ENCODE data around the gene BTBD17.

DNA sequence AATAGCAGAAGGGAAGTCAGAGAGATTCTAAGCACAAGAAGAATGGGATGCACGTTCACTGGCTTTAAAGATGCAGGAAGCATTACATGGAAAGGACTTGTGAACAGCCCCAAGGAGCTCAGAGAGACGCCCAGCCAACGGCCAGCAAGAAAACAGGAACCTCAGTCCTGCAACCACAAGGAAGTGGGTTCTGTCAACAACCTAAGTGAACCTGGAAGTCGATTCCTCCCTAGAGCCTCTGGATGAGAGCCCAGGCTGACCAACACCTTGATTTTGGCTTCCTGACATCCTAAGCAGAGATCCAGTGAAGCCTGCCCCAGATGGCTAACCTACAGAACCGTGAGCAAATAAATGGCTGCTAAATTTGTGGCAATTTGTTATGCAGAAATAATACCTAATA, 30.1 kb upstream of the BTBD17 start:
- TF ChIP-seq, protein P1, sequence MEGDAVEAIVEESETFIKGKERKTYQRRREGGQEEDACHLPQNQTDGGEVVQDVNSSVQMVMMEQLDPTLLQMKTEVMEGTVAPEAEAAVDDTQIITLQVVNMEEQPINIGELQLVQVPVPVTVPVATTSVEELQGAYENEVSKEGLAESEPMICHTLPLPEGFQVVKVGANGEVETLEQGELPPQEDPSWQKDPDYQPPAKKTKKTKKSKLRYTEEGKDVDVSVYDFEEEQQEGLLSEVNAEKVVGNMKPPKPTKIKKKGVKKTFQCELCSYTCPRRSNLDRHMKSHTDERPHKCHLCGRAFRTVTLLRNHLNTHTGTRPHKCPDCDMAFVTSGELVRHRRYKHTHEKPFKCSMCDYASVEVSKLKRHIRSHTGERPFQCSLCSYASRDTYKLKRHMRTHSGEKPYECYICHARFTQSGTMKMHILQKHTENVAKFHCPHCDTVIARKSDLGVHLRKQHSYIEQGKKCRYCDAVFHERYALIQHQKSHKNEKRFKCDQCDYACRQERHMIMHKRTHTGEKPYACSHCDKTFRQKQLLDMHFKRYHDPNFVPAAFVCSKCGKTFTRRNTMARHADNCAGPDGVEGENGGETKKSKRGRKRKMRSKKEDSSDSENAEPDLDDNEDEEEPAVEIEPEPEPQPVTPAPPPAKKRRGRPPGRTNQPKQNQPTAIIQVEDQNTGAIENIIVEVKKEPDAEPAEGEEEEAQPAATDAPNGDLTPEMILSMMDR (IDR thresholded peaks at IDR 0.05; ENCODE audit: insufficient read depth, low read depth, low read length), result no peak
- no peak for TF ChIP-seq EZH2 (IDR thresholded peaks at IDR 0.05; ENCODE audit: insufficient read depth, low read length)
